ENCODE results near the gene THTPA. TPM values are rescaled to one million over a fixed set of nuclear protein-coding genes. Genes with fewer than 3 reads are reported as not detected.

The THTPA gene
- total and polyA plus RNA-seq, 9 donors: 8.2 to 14.2 (median 13.3) TPM

Other genes starting within 250 kb of the THTPA start
- gene BCL2L2, start 249.4 kb upstream of the THTPA start, total RNA-seq: 15.1 TPM
- 10 to 100 TPM; 26.1 to 39.3 (median 31.6) TPM for gene BCL2L2, start 249.4 kb upstream of the THTPA start, polyA plus RNA-seq (ENCODE audit: insufficient read depth in 1 of 8, insufficient read length in 8 of 8, low replicate concordance in 1 of 8)
- gene PABPN1, start 234.8 kb upstream of the THTPA start, total RNA-seq: 58.2 TPM
- 100 to 1,000 TPM; 103 to 134 (median 123) TPM for gene PABPN1, start 234.8 kb upstream of the THTPA start, polyA plus RNA-seq (ENCODE audit: insufficient read depth in 1 of 8, insufficient read length in 8 of 8, low replicate concordance in 1 of 8)
- gene SLC22A17, start 203.4 kb upstream of the THTPA start, total RNA-seq: 15.5 TPM
- gene SLC22A17, start 203.4 kb upstream of the THTPA start, polyA plus RNA-seq (ENCODE audit: insufficient read depth in 1 of 8, insufficient read length in 8 of 8, low replicate concordance in 1 of 8): 10 to 100 TPM; 18.2 to 26.8 (median 20.3) TPM
- gene EFS, start 191.1 kb upstream of the THTPA start, total RNA-seq: 20.8 TPM
- 10 to 100 TPM; 35.1 to 51.4 (median 45.4) TPM for gene EFS, start 191.1 kb upstream of the THTPA start, polyA plus RNA-seq (ENCODE audit: insufficient read depth in 1 of 8, insufficient read length in 8 of 8, low replicate concordance in 1 of 8)
- gene IL25, start 183.5 kb upstream of the THTPA start, total RNA-seq: not detected
- not detected for gene IL25, start 183.5 kb upstream of the THTPA start, polyA plus RNA-seq (ENCODE audit: insufficient read depth in 1 of 8, insufficient read length in 8 of 8, low replicate concordance in 1 of 8)
- 1.1 TPM for gene CMTM5, start 179.2 kb upstream of the THTPA start, total RNA-seq
- 1 to 10 TPM in 6 of 8 donors, under 1 TPM in 2; 0.88 to 4.5 (median 2.5) TPM for gene CMTM5, start 179.2 kb upstream of the THTPA start, polyA plus RNA-seq (ENCODE audit: insufficient read depth in 1 of 8, insufficient read length in 8 of 8, low replicate concordance in 1 of 8)
- 0.66 TPM for gene MYH6, start 148.0 kb upstream of the THTPA start, total RNA-seq
- 1 to 10 TPM; 3.4 to 7.2 (median 4.4) TPM for gene MYH6, start 148.0 kb upstream of the THTPA start, polyA plus RNA-seq (ENCODE audit: insufficient read depth in 1 of 8, insufficient read length in 8 of 8, low replicate concordance in 1 of 8)
- 124 TPM for gene MYH7, start 120.6 kb upstream of the THTPA start, total RNA-seq
- 100 to 1,000 TPM; 345 to 948 (median 605) TPM for gene MYH7, start 120.6 kb upstream of the THTPA start, polyA plus RNA-seq (ENCODE audit: insufficient read depth in 1 of 8, insufficient read length in 8 of 8, low replicate concordance in 1 of 8)
- 45.8 TPM for gene NGDN, start 86.6 kb upstream of the THTPA start, total RNA-seq
- gene NGDN, start 86.6 kb upstream of the THTPA start, polyA plus RNA-seq (ENCODE audit: insufficient read depth in 1 of 8, insufficient read length in 8 of 8, low replicate concordance in 1 of 8): 10 to 100 TPM; 37.0 to 46.9 (median 39.6) TPM
- gene ZFHX2, start 4.5 kb upstream of the THTPA start, total RNA-seq: 0.35 TPM
- gene ZFHX2, start 4.5 kb upstream of the THTPA start, polyA plus RNA-seq (ENCODE audit: insufficient read depth in 1 of 8, insufficient read length in 8 of 8, low replicate concordance in 1 of 8): 1 to 10 TPM; 1.2 to 2.5 (median 1.8) TPM
- 9.5 TPM for gene AP1G2, start 11.5 kb downstream of the THTPA start, total RNA-seq
- 10 to 100 TPM; 13.9 to 30.0 (median 19.7) TPM for gene AP1G2, start 11.5 kb downstream of the THTPA start, polyA plus RNA-seq (ENCODE audit: insufficient read depth in 1 of 8, insufficient read length in 8 of 8, low replicate concordance in 1 of 8)
- gene JPH4, start 22.5 kb downstream of the THTPA start, total RNA-seq: 0.53 TPM
- 1 to 10 TPM in 4 of 8 donors, under 1 TPM in 4; 0.26 to 3.0 (median 0.95) TPM for gene JPH4, start 22.5 kb downstream of the THTPA start, polyA plus RNA-seq (ENCODE audit: insufficient read depth in 1 of 8, insufficient read length in 8 of 8, low replicate concordance in 1 of 8)
- gene DHRS2, start 80.1 kb downstream of the THTPA start, total RNA-seq: 0.09 TPM
- gene DHRS2, start 80.1 kb downstream of the THTPA start, polyA plus RNA-seq (ENCODE audit: insufficient read depth in 1 of 8, insufficient read length in 8 of 8, low replicate concordance in 1 of 8): under 1 TPM in 6 of 8 donors, not detected in 2; 0.05 to 0.23 (median 0.12) TPM